ENCODE measurements around the gene DHRSX. TPM values are rescaled to one million over a fixed set of nuclear protein-coding genes. Genes with fewer than 3 reads are reported as not detected.
"Not testable (repeated sequence)": the region's sequence is repeated elsewhere in the genome, so short reads cannot be mapped to it uniquely, and the experiment has no call there.

The DHRSX gene
- polyA plus RNA-seq, 2 of the 4 experiments (the other 2 are of a cell fraction): 32.1 to 56.3 TPM

- no peaks in the 10 kb centered on the region for H3K9me3 ChIP-seq
- ChIA-PET POLR2A (no interaction called here), CTCF (no interaction called here)
Measured at GRCh38 chrX:2536141-2536540, 35.4 kb upstream of the DHRSX start.

GRCh38 chrX:2534261-2535021 lies 33.7 kb upstream of the DHRSX start:
- DNase-seq (ENCODE audit: low read depth in 1 of 2, low spot score in 1 of 2); H3K9me3 ChIP-seq; FAIRE-seq; H3K4me1 ChIP-seq; H3K4me3 ChIP-seq; H3K4me2 ChIP-seq; H3K27ac ChIP-seq; ATAC-seq; POLR2A ChIA-PET; CTCF ChIA-PET: not testable (repeated sequence)
- 40% methylated on average over 5 of the region's 5 CpGs for WGBS (ENCODE audit: missing lambda C conversion rate)

More at GRCh38 chrX:2536141-2536540, 35.4 kb upstream of the DHRSX start:
- no peak overlapping the region for H3K27ac ChIP-seq
- H3K4me2 ChIP-seq: no peak overlapping the region
- H3K4me1 ChIP-seq: no peaks in the 10 kb centered on the region
- FAIRE-seq: no peak
- DNase-seq (ENCODE audit: low read depth in 1 of 2, low spot score in 1 of 2): no peak
- 68% methylated on average over 7 of the region's 7 CpGs for WGBS (ENCODE audit: missing lambda C conversion rate)
- no peak overlapping the region for H3K4me3 ChIP-seq
- no peak for ATAC-seq
- TF ChIP-seq CTCF (IDR thresholded peaks at IDR 0.05) (no peak), TFCP2L1 (CRISPR knock-in tag; IDR thresholded peaks at IDR 0.05) (no peak), FOSL2 (IDR thresholded peaks at IDR 0.05) (no peak), FOSL2 (CRISPR knock-in tag; IDR thresholded peaks at IDR 0.05) (no peak), ZSCAN20 (CRISPR knock-in tag; IDR thresholded peaks at IDR 0.05) (no peak)

- ATAC-seq: no peak
- Histone ChIP-seq H3K4me3 (no peak overlapping the region), H3K27ac (no peak overlapping the region), H3K9me3 (no peaks in the 10 kb centered on the region), H3K4me2 (no peak overlapping the region), H3K4me1 (no peaks in the 10 kb centered on the region)
- WGBS (ENCODE audit: missing lambda C conversion rate): 68% methylated on average over 8 of the region's 8 CpGs
- CTCF ChIA-PET: no interaction called here
- FAIRE-seq: no peak
- TF ChIP-seq MYC (IDR thresholded peaks at IDR 0.05; ENCODE audit: borderline replicate concordance, low read length): no peak
- TF ChIP-seq RAD21 (conservative IDR thresholded peaks at IDR 0.05 in 1 of 2, IDR thresholded peaks at IDR 0.05 in 1 of 2): no peak
- TF ChIP-seq POLR2AphosphoS2 (conservative IDR thresholded peaks at IDR 0.05; ENCODE audit: low read length): no peak
- TF ChIP-seq SREBF2 (IDR thresholded peaks at IDR 0.05): no peak
- TF ChIP-seq FOXS1 (CRISPR knock-in tag; IDR thresholded peaks at IDR 0.05): no peak
- no peak for TF ChIP-seq NR3C1 (IDR thresholded peaks at IDR 0.05)
- TF ChIP-seq REST (IDR thresholded peaks at IDR 0.05): no peak
- no peak for TF ChIP-seq RCOR1 (IDR thresholded peaks at IDR 0.05; ENCODE audit: low read depth, low read length)
- TF ChIP-seq FOSB (CRISPR knock-in tag; IDR thresholded peaks at IDR 0.05): no peak
- no peak for TF ChIP-seq KDM1A (IDR thresholded peaks at IDR 0.05; ENCODE audit: low read depth)
- TF ChIP-seq CHD4 (IDR thresholded peaks at IDR 0.05; ENCODE audit: borderline replicate concordance): no peak
- POLR2A ChIA-PET: no interaction called here
- no peak for DNase-seq (ENCODE audit: low read depth in 1 of 2, low spot score in 1 of 2)
Measured at GRCh38 chrX:2533424-2533823, 32.6 kb upstream of the DHRSX start.

All from A549 (cell line).